ENCODE data around the gene PAF1.

DNA sequence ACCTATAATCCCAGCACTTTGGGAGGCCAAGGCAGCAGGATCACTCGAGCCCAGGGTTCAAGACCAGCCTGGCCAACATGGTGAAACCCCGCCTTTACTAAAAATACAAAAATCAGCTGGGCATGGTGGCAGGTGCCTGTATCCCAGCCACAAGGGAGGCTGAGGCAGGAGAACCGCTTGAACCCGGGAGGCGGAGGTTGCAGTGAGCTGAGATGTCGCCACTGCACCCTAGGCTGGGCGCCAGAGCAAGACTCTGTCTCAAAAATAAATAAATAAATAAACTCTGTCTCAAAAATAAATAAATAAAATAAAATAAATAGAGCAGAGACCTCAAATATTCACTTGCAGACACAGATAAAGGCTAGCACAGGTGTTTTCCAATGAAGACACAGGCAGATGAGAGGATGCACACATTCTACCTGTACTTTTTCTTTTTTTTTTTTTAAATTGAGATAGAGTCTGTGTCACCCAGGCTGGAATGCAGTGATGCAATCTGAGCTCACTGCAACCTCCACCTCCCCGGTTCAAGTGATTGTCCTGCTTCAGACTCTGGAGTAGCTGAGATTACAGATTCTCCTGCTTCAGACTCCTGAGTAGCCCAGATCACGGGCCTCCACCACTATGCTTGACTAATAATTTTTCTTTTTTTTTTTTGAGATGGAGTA lies 47.5 kb upstream of the PAF1 start:
- TF ChIP-seq, protein P1, sequence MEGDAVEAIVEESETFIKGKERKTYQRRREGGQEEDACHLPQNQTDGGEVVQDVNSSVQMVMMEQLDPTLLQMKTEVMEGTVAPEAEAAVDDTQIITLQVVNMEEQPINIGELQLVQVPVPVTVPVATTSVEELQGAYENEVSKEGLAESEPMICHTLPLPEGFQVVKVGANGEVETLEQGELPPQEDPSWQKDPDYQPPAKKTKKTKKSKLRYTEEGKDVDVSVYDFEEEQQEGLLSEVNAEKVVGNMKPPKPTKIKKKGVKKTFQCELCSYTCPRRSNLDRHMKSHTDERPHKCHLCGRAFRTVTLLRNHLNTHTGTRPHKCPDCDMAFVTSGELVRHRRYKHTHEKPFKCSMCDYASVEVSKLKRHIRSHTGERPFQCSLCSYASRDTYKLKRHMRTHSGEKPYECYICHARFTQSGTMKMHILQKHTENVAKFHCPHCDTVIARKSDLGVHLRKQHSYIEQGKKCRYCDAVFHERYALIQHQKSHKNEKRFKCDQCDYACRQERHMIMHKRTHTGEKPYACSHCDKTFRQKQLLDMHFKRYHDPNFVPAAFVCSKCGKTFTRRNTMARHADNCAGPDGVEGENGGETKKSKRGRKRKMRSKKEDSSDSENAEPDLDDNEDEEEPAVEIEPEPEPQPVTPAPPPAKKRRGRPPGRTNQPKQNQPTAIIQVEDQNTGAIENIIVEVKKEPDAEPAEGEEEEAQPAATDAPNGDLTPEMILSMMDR (conservative IDR thresholded peaks at IDR 0.05): no peak
- no peak for TF ChIP-seq ZFX (IDR thresholded peaks at IDR 0.05)

Data from C4-2B (cell line).